GM11168 (cell line): ENCODE data around the gene JMJD7.

Source experiments
- in situ Hi-C: fragments of 300-500 bp; cut with MboI; formaldehyde crosslinking; loops from one replicate; pipeline ENCODE4 v1.12.0; 2022; ENCODE audit warnings: low sequenced_read_pairs; ENCODE audit not compliant: unreplicated experiment

JMJD7 gene

GRCh38 chr15:41877631-41878354 is 49.9 kb downstream of the JMJD7 start:
- in situ Hi-C loops = no loop called here

GRCh38 chr15:41878355-41878699 is 50.4 kb downstream of the JMJD7 start:
- in situ Hi-C loops = no loop called here

GRCh38 chr15:41879321-41879845 is 51.5 kb downstream of the JMJD7 start:
- in situ Hi-C loops = no loop called here

- in situ Hi-C loops = no loop called here
Measured at GRCh38 chr15:41880156-41880877, 52.4 kb downstream of the JMJD7 start.

GRCh38 chr15:41881086-41881485 is 53.2 kb downstream of the JMJD7 start:
- in situ Hi-C loops = no loop called here

- in situ Hi-C loops = no loop called here
Measured at GRCh38 chr15:41881550-41881919, 53.6 kb downstream of the JMJD7 start.

- in situ Hi-C loops = no loop called here
Measured at GRCh38 chr15:41881920-41882688, 54.2 kb downstream of the JMJD7 start.

GRCh38 chr15:41882689-41883483 is 55.0 kb downstream of the JMJD7 start:
- in situ Hi-C loops = no loop called here

- in situ Hi-C loops = no loop called here
Measured at GRCh38 chr15:41883484-41883825, 55.6 kb downstream of the JMJD7 start.

GRCh38 chr15:41884458-41884857 is 56.6 kb downstream of the JMJD7 start:
- in situ Hi-C loops = no loop called here

- in situ Hi-C loops = no loop called here
Measured at GRCh38 chr15:41885321-41885720, 57.4 kb downstream of the JMJD7 start.

- in situ Hi-C loops = no loop called here
Measured at GRCh38 chr15:41885841-41886240, 57.9 kb downstream of the JMJD7 start.

GRCh38 chr15:41886741-41887140 is 58.8 kb downstream of the JMJD7 start:
- in situ Hi-C loops = no loop called here

GRCh38 chr15:41887161-41887560 is 59.3 kb downstream of the JMJD7 start:
- in situ Hi-C loops = no loop called here
